ENCODE data around the gene FKBP2. TPM values are rescaled to one million over a fixed set of nuclear protein-coding genes. Genes with fewer than 3 reads are reported as not detected.
A peak's percentile ranks its signal among the peaks of the same experiment; 100 is the strongest.

The FKBP2 gene
- total RNA-seq, 1 experiment from 2014 or later: 57.2 TPM

DNA sequence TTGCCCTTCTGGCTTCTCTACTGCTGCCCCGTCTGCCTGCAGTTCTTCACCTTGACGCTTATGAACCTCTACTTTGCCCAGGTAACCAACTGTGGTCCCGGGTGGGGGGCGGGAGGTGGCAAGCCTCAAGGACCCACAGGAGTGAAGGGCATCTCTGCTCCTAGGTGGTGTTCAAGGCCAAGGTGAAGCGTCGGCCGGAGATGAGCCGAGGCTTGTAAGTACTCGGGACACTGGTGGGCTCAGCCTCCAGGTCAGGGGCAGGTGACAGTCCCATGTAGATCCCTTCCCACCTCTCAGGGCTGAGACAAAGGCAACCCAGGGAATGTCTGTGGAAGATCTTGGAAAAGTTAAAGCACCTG is 45.9 kb downstream of the FKBP2 start (continued):
- TF ChIP-seq FOXJ3 (CRISPR knock-in tag; IDR thresholded peaks at IDR 0.05; ENCODE audit: borderline replicate concordance): no peak
- TF ChIP-seq ZNF138 (CRISPR knock-in tag; conservative IDR thresholded peaks at IDR 0.05): no peak
- no peak for TF ChIP-seq SMAD3 (CRISPR knock-in tag; IDR thresholded peaks at IDR 0.05; ENCODE audit: borderline replicate concordance)
- no peak for TF ChIP-seq GTF2I (CRISPR knock-in tag; conservative IDR thresholded peaks at IDR 0.05)
- no peak for TF ChIP-seq NFE2L1 (CRISPR knock-in tag; IDR thresholded peaks at IDR 0.05)
- no peak for TF ChIP-seq RELA (CRISPR knock-in tag; IDR thresholded peaks at IDR 0.05; ENCODE audit: borderline replicate concordance)
- TF ChIP-seq GRHL2 (CRISPR knock-in tag; IDR thresholded peaks at IDR 0.05; ENCODE audit: insufficient replicate concordance, severe bottlenecking): no peak
- no peak for TF ChIP-seq SP1 (CRISPR knock-in tag; conservative IDR thresholded peaks at IDR 0.05)
- TF ChIP-seq SMAD4 (CRISPR knock-in tag; IDR thresholded peaks at IDR 0.05): no peak
- TF ChIP-seq, protein P1, sequence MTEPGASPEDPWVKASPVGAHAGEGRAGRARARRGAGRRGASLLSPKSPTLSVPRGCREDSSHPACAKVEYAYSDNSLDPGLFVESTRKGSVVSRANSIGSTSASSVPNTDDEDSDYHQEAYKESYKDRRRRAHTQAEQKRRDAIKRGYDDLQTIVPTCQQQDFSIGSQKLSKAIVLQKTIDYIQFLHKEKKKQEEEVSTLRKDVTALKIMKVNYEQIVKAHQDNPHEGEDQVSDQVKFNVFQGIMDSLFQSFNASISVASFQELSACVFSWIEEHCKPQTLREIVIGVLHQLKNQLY (CRISPR knock-in tag; IDR thresholded peaks at IDR 0.05): no peak
- no peak for TF ChIP-seq ZNF671 (CRISPR knock-in tag; IDR thresholded peaks at IDR 0.05)
- TF ChIP-seq, protein P2, sequence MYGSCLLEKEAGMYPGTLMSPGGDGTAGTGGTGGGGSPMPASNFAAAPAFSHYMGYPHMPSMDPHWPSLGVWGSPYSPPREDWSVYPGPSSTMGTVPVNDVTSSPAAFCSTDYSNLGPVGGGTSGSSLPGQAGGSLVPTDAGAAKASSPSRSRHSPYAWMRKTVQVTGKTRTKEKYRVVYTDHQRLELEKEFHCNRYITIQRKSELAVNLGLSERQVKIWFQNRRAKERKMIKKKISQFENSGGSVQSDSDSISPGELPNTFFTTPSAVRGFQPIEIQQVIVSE (CRISPR knock-in tag; IDR thresholded peaks at IDR 0.05; ENCODE audit: borderline replicate concordance): no peak
- TF ChIP-seq CBFB (CRISPR knock-in tag; IDR thresholded peaks at IDR 0.05; ENCODE audit: low read depth): no peak
- TF ChIP-seq ATF1 (CRISPR knock-in tag; IDR thresholded peaks at IDR 0.05): no peak

GRCh38 chr11:64287676-64288352 is 46.9 kb downstream of the FKBP2 start:
- H3K4me3 Mint-ChIP-seq: no peak overlapping the region
- no peaks in the 10 kb centered on the region for H3K9me3 Mint-ChIP-seq
- ChIA-PET POLR2A (no interaction called here), CTCF (interaction anchor here (12.5 kb wide), 1 partner anchor 15 kb away, joined by 151 read pairs; the partner anchor contains the start of gene ESRRA)
- peaks cover 36% of the 10 kb centered on the region for H3K27me3 Mint-ChIP-seq (ENCODE audit: low read depth)
- peaks cover 3% of the 10 kb centered on the region; the same call in 1 of the 2 replicates for H3K36me3 Mint-ChIP-seq
- H3K4me1 Mint-ChIP-seq: peaks cover 12% of the 10 kb centered on the region
- ATAC-seq (no peak), DNase-seq (ENCODE audit: low spot score) (no peak)
- TF ChIP-seq NR1H2 (CRISPR knock-in tag; IDR thresholded peaks at IDR 0.05) (no peak), JUN (CRISPR knock-in tag; IDR thresholded peaks at IDR 0.05) (0 out of 2 replicates have a peak, but pooled peaks have one; percentile 18), ZNF138 (CRISPR knock-in tag; conservative IDR thresholded peaks at IDR 0.05) (no peak), USF2 (CRISPR knock-in tag; IDR thresholded peaks at IDR 0.05) (no peak)
- TF ChIP-seq, protein P3, sequence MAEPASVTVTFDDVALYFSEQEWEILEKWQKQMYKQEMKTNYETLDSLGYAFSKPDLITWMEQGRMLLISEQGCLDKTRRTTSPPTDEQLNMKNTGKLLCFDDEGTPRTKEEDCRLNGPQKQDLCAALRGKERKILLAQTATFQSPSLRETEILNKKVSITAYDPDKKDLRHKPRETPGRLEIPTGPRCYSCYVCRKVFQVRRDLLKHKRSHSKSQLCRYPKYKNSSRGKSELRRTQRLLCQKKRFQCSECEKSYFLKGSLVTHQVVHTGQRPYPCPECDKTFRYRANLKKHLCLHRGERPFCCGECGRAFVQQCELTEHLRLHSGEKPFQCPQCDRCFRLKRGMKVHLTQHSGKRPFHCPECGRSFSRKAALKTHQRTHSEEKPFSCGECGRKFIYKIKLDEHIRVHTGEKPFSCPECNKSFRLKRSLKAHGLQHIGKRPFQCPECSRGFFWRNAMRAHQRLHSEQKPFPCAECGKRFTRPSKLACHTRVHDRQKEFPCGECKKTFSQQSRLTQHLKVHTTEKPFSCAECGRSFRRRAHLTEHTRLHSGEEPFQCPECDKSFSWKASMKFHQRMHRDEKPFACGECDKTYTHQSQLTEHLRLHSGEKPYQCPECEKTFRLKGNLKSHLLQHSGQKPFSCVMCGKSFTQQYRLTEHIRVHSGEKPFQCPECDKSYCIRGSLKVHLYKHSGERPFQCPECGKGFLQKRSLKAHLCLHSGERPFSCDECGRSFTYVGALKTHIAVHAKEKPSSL (CRISPR knock-in tag; conservative IDR thresholded peaks at IDR 0.05): no peak
- H3K27ac Mint-ChIP-seq: no peak overlapping the region

GRCh38 chr11:64288353-64288750 is 47.5 kb downstream of the FKBP2 start:
- POLR2A ChIA-PET: no interaction called here
- H3K36me3 Mint-ChIP-seq: no peaks in the 10 kb centered on the region
- peaks cover 42% of the 10 kb centered on the region for H3K27me3 Mint-ChIP-seq (ENCODE audit: low read depth)

More at GRCh38 chr11:64288353-64288750, 47.5 kb downstream of the FKBP2 start:
- Mint-ChIP-seq H3K27ac (no peak overlapping the region), H3K9me3 (no peaks in the 10 kb centered on the region), H3K4me1 (peaks cover 12% of the 10 kb centered on the region), H3K4me3 (no peak overlapping the region)
- CTCF ChIA-PET: interaction anchor here (0.6 to 12.5 kb wide), 2 partner anchors 15 to 335 kb away, joined by 3 to 151 read pairs; partner anchors contain the start of gene ESRRA
- TF ChIP-seq NR2C2 (CRISPR knock-in tag; IDR thresholded peaks at IDR 0.05): no peak
- TF ChIP-seq, protein P4, sequence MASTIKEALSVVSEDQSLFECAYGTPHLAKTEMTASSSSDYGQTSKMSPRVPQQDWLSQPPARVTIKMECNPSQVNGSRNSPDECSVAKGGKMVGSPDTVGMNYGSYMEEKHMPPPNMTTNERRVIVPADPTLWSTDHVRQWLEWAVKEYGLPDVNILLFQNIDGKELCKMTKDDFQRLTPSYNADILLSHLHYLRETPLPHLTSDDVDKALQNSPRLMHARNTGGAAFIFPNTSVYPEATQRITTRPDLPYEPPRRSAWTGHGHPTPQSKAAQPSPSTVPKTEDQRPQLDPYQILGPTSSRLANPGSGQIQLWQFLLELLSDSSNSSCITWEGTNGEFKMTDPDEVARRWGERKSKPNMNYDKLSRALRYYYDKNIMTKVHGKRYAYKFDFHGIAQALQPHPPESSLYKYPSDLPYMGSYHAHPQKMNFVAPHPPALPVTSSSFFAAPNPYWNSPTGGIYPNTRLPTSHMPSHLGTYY (CRISPR knock-in tag; IDR thresholded peaks at IDR 0.05): no peak
- peak; percentile 18; the same call in 1 of the 2 replicates for TF ChIP-seq PRDM15 (CRISPR knock-in tag; IDR thresholded peaks at IDR 0.05)
- ATAC-seq (no peak), DNase-seq (ENCODE audit: low spot score) (no peak)

Measured in WTC11 (cell line).